Stimulated activated CD4-positive, alpha-beta T cell treated with anti-CD3 and anti-CD28 coated beads, TNF-alpha, amount 100 ng/mL, for 4 hours (primary cell): ENCODE data around the gene HUS1.
"Not testable (repeated sequence)": the region's sequence is repeated elsewhere in the genome, so short reads cannot be mapped to it uniquely, and the experiment has no call there.

Experiments used
- DNase-seq, 3 experiments: peaks; one replicate each; pipeline ENCODE4 v3.0.0-alpha.2; 2020; ENCODE audit warnings: low read depth in 3 of 3

The HUS1 gene

GRCh38 chr7:47979145-47979831 is at the start of gene HUS1:
HUS1 (minus strand) TSS chr7:47979615; CDS start chr7:47979519, 96 bp downstream.
- DNase-seq: peak; percentile 85 to 94 (median 86)

- DNase-seq: no peak
Observed at GRCh38 chr7:48028938-48029337, 49.5 kb upstream of the HUS1 start, which contains the start of gene SUN3. SUN3 (minus strand) TSS chr7:48029107; CDS start chr7:48028938, 169 bp downstream.

GRCh38 chr7:48025624-48026023 is 46.2 kb upstream of the HUS1 start:
- no peak for DNase-seq

GRCh38 chr7:48017674-48018073 is 38.3 kb upstream of the HUS1 start:
- DNase-seq: no peak

GRCh38 chr7:48016641-48017040 is 37.2 kb upstream of the HUS1 start:
- no peak for DNase-seq

GRCh38 chr7:48011951-48012350 is 32.5 kb upstream of the HUS1 start:
- no peak for DNase-seq

GRCh38 chr7:48011323-48011722 is 31.9 kb upstream of the HUS1 start:
- no peak for DNase-seq

- no peak for DNase-seq
Observed at GRCh38 chr7:48009954-48010353, 30.5 kb upstream of the HUS1 start.

- no peak for DNase-seq
Observed at GRCh38 chr7:48009257-48009656, 29.8 kb upstream of the HUS1 start.

- DNase-seq: no peak
Observed at GRCh38 chr7:48006866-48007265, 27.5 kb upstream of the HUS1 start.

- no peak for DNase-seq
Observed at GRCh38 chr7:48004638-48005037, 25.2 kb upstream of the HUS1 start.

GRCh38 chr7:48004032-48004431 is 24.6 kb upstream of the HUS1 start:
- no peak for DNase-seq

- DNase-seq: not testable (repeated sequence)
Observed at GRCh38 chr7:48000164-48000563, 20.7 kb upstream of the HUS1 start.

GRCh38 chr7:47999413-47999812 is 20.0 kb upstream of the HUS1 start:
- no peak for DNase-seq

- DNase-seq: no peak
Observed at GRCh38 chr7:47992446-47992845, 13.0 kb upstream of the HUS1 start.

- DNase-seq: peak; percentile 57 to 77 (median 67)
Observed at GRCh38 chr7:47991741-47992311, 12.4 kb upstream of the HUS1 start.

GRCh38 chr7:47991270-47991669 is 11.9 kb upstream of the HUS1 start:
- DNase-seq: no peak

- DNase-seq: no peak
Observed at GRCh38 chr7:47990592-47990991, 11.2 kb upstream of the HUS1 start.

- not testable (repeated sequence) for DNase-seq
Observed at GRCh38 chr7:47989607-47990400, 10.4 kb upstream of the HUS1 start.

GRCh38 chr7:47988496-47989386 is 9.3 kb upstream of the HUS1 start:
- DNase-seq: no peak

GRCh38 chr7:47982610-47983009 is 3.2 kb upstream of the HUS1 start:
- no peak for DNase-seq

- DNase-seq: not testable (repeated sequence)
Observed at GRCh38 chr7:47980648-47981047, 1.2 kb upstream of the HUS1 start.
